ENCODE results near the gene VARS1. TPM values are rescaled to one million over a fixed set of nuclear protein-coding genes. Genes with fewer than 3 reads are reported as not detected.

The VARS1 gene
- total and polyA plus RNA-seq, 5 donors = 14.8 to 30.6 (median 23.3) TPM

DNA sequence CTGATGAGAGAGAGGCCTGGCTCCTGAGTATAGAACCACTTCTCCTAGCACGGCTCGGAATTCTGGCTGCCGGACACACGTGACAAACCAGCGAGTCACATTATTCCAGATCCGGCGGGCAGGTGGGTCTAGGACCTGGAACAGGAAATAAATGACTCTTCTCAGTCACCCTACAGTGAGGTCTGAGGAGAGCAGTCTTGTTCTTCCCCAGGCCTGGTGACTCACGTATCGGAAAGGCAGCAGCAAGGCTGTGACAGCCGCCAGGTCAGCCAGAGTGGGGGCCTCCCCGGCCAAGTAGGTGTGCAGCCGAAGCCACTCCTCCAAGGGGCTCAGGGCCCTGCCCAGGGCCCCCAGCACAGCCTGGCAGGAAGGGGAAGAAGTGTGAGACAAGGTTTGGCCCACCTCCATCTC, 2.8 kb downstream of the VARS1 start:
- WGBS = 90% methylated on average over 12 of the region's 12 CpGs
- H3K4me1 ChIP-seq (ENCODE audit: control insufficient read depth, insufficient read depth, low read length) = no peaks in the 10 kb centered on the region
- H3K4me3 ChIP-seq (ENCODE audit: low read length) = no peak overlapping the region
- intact Hi-C loops (cut with DNase I) = loop anchor here in 1 of 4 donors (5.0 kb wide), 1 partner anchor 50 kb away; the partner anchor contains the start of gene MSH5
- DNase-seq (peak in 2 of 3 donors; percentile 27 to 46), ATAC-seq (no peak)
- no peaks in the 10 kb centered on the region for H3K27me3 ChIP-seq (ENCODE audit: control insufficient read depth, insufficient read depth)
- no peak overlapping the region for H3K27ac ChIP-seq (ENCODE audit: low read length)
- H3K9me3 ChIP-seq (ENCODE audit: control insufficient read depth, low read length) = no peaks in the 10 kb centered on the region

GRCh38 chr6:31792090-31792374, 3.5 kb downstream of the VARS1 start:
- no peaks in the 10 kb centered on the region for H3K27me3 ChIP-seq (ENCODE audit: control insufficient read depth, insufficient read depth)
- DNase-seq = peak in 1 of 3 donors; percentile 3
- H3K27ac ChIP-seq (ENCODE audit: low read length) = no peak overlapping the region
- 77% methylated on average over 3 of the region's 3 CpGs for WGBS
- H3K4me1 ChIP-seq (ENCODE audit: control insufficient read depth, insufficient read depth, low read length) = no peaks in the 10 kb centered on the region
- ATAC-seq = no peak
- no peak overlapping the region for H3K4me3 ChIP-seq (ENCODE audit: low read length)
- intact Hi-C loops (cut with DNase I) = loop anchor here in 1 of 4 donors (5.0 kb wide), 1 partner anchor 50 kb away; the partner anchor contains the start of gene MSH5
- H3K9me3 ChIP-seq (ENCODE audit: control insufficient read depth, low read length) = no peaks in the 10 kb centered on the region

DNA sequence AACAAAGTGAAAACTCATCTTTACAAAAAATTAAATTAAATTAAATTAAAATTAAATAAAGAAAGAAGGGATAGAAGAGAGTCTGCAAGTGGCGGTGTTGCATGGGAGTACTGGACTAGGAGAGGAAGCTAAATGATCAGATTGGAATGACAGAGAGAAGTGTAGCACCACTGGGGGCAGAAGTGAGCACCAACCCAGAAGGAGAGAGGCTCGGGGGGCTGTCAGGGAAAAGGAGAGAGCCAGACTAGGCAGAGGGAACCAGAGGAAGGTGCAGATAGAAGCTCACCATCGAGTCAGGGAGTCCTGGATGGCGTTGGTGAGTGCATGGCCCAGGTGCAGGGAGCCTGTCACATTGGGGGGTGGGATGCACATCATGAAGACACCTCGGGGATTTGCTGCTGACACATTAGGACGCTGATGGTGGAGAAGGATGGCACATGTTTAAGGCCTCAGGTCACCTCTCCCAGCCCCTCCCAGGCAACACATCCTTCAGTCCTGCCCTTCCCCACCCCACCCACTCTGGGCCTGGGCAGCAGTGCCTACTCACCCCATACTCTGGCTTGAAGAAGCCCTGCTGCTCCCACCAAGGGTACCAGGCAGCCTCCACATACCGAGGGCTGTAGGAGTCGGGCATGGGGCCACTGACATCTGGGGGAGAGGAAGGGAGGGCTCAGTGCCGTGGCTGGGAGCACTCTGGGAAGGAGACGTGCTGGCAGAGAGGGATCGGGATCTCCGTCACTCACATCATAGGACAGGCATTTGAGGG, 4.0 kb downstream of the VARS1 start:
- intact Hi-C loops (cut with DNase I) = loop anchor here in 1 of 4 donors (5.0 kb wide), 1 partner anchor 49 kb away; the partner anchor contains the start of gene MSH5
- ATAC-seq (no peak), DNase-seq (peak; percentile 47 to 61 (median 60))
- H3K4me3 ChIP-seq (ENCODE audit: low read length) = no peak overlapping the region
- no peaks in the 10 kb centered on the region for H3K9me3 ChIP-seq (ENCODE audit: control insufficient read depth, low read length)
- H3K27me3 ChIP-seq (ENCODE audit: control insufficient read depth, insufficient read depth) = no peaks in the 10 kb centered on the region
- no peak overlapping the region for H3K27ac ChIP-seq (ENCODE audit: low read length)
- H3K4me1 ChIP-seq (ENCODE audit: control insufficient read depth, insufficient read depth, low read length) = no peaks in the 10 kb centered on the region
- WGBS = 62% methylated on average over 12 of the region's 12 CpGs

DNA sequence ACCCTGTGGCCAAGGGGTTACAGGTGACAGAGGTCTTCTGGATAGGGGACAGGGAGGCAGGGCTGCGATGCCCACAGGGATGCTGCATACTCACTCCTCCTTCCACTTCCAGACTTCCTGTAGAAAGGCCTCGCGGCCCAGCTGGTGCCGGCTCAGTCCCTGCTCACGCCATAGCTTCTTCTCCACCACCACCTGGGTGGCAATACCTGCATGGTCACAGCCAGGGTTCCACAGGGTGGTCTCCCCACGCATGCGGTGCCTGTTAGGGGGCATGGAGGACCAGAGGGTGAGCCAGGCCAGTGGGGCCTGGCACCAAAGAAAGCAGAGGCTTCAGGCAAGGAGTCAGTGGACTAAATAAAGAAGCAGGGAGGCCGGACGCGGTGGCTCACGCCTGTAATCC, 10.1 kb downstream of the VARS1 start:
- Histone ChIP-seq H3K4me1 (ENCODE audit: control insufficient read depth, insufficient read depth, low read length) (no peaks in the 10 kb centered on the region), H3K4me3 (ENCODE audit: low read length) (no peak overlapping the region), H3K9me3 (ENCODE audit: control insufficient read depth, low read length) (no peaks in the 10 kb centered on the region), H3K27ac (ENCODE audit: low read length) (no peak overlapping the region), H3K27me3 (ENCODE audit: control insufficient read depth, insufficient read depth) (no peaks in the 10 kb centered on the region)
- intact Hi-C loops (cut with DNase I) = no loop called here
- DNase-seq (peak in 2 of 3 donors; percentile 21 to 32), ATAC-seq (no peak)
- WGBS = 97% methylated on average over 11 of the region's 11 CpGs

DNA sequence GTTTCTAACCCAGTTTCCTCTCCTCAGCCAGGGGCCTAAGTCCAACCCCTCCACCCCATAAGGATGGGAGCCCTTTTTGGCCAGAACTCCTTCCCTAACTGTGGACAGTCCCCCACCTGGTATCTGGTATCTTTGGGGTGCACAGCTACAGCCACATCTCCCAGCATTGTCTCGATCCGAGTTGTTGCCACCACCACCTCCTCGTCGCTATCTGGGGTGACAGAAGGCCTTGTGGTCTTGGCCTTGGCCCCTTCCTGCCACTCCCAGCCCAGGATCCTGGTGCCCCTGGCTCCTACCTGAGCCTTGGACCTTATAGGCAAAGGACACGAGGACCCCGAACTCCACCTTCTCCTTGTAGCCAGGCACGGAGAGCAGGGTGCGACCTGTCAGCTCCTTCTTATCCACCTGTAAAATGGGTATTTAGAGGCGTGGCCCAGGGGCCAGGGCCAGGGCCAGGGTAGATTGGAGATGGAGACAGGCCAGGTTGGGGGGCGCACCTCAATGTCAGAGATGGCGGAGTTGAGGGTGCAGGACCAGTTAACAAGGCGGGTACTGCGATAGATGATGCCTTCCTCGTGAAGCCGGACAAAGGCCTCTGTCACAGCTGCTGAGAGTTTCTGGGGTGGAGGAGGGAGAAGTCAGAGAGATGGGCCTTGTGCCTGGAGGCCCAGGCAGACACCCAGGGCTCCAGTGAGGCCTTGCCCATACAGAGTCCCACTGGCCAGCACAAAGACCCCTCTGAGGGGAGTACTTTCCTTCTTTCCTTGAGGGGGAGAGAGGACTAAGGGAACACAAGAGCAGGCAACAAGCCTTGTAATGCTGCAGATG, 11.2 kb downstream of the VARS1 start:
- Histone ChIP-seq H3K27ac (ENCODE audit: low read length) (no peak overlapping the region), H3K4me1 (ENCODE audit: control insufficient read depth, insufficient read depth, low read length) (no peaks in the 10 kb centered on the region), H3K4me3 (ENCODE audit: low read length) (no peak overlapping the region), H3K9me3 (ENCODE audit: control insufficient read depth, low read length) (no peaks in the 10 kb centered on the region), H3K27me3 (ENCODE audit: control insufficient read depth, insufficient read depth) (no peaks in the 10 kb centered on the region)
- intact Hi-C loops (cut with DNase I) = no loop called here
- no peak for ATAC-seq
- WGBS = 90% methylated on average over 15 of the region's 15 CpGs
- DNase-seq = peak in 2 of 3 donors; percentile 32 to 35

DNA sequence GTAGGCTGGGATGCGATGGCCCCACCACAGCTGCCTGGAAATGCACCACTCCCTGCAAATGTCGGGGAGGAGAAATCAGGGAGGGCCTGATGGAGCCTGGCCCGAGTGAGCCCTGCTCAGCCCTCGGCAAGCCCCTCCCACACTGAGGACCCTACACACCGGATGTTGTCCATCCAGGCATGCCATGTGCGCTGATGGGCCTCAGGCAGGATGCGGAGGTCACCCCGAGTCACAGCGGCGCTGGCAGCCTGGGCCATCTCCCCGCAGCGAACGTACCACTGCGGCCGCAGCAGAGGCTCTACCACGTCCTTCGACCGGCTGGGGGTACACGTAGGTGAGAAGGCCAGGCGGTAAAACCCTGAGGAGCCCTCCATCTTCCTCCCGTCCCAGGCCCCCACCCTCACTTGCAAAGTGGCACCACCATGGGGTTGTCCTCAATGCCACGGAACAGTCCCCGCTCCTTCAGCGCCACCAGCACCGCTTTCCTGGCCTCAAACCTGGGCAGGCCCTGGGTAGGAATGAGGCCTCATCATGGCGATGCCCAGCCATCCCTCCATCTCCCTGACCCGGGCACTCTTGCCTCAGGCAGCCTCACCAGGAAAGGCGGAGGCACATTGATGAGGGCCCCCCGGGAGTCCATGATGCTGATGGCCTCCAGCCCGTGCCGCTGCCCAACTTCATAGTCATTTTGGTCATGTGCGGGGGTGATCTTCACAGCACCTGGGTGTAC, 13.3 kb downstream of the VARS1 start:
- Histone ChIP-seq H3K27ac (ENCODE audit: low read length) (no peak overlapping the region), H3K4me3 (ENCODE audit: low read length) (no peak overlapping the region), H3K4me1 (ENCODE audit: control insufficient read depth, insufficient read depth, low read length) (peaks cover 1% of the 10 kb centered on the region), H3K9me3 (ENCODE audit: control insufficient read depth, low read length) (no peaks in the 10 kb centered on the region), H3K27me3 (ENCODE audit: control insufficient read depth, insufficient read depth) (no peaks in the 10 kb centered on the region)
- intact Hi-C loops (cut with DNase I) = no loop called here
- DNase-seq (peak in 2 of 3 donors; percentile 37 to 47), ATAC-seq (no peak)
- 90% methylated on average over 32 of the region's 32 CpGs for WGBS

DNA sequence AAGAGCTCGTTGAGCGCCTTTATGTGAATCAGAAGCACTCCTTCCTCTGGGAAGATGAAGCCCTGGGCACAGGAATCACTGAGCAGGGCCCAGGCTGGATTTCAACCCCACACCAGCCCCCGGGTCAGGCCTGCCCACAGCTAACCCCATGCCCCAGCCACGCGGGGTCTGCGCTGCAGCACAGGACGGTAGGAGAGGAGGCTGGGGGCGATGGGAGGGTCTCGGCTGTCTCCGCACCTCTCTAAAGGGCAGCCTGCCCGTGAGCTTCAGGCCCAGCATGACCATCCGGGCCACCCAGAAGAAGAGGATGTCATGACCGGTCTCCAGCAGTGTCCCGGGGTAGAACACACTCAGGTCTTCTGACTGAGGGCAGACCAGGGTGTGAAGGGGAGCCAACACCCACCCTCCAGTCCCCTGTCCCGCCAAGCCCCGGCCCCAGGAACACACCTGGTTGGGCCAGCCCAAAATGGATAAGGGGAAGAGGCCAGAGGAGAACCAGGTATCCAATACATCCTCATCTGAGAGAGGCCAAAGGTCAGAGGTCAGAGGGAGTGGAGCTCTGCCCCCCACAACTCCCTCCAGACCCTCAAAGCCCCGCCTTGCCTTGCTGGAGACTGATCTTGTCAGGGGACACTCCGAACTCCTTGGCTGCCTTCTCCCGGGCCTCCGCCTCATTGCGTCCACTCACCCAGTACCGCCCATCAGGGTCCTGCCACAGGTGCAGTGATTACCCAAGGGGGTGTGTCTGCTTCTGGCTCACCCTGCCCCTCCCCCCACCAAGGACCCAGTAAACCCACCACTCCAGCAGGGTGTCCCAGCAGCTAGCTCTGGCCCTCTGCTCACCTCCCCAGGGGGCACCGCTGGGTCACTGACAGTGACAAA, 14.1 kb downstream of the VARS1 start:
- intact Hi-C loops (cut with DNase I) = no loop called here
- Histone ChIP-seq H3K9me3 (ENCODE audit: control insufficient read depth, low read length) (no peaks in the 10 kb centered on the region), H3K27ac (ENCODE audit: low read length) (no peak overlapping the region), H3K4me3 (ENCODE audit: low read length) (no peak overlapping the region), H3K4me1 (ENCODE audit: control insufficient read depth, insufficient read depth, low read length) (peaks cover 6% of the 10 kb centered on the region), H3K27me3 (ENCODE audit: control insufficient read depth, insufficient read depth) (no peaks in the 10 kb centered on the region)
- no peak for ATAC-seq
- WGBS = 94% methylated on average over 23 of the region's 23 CpGs
- peak in 2 of 3 donors; percentile 36 to 56 for DNase-seq

- DNase-seq (peak in 2 of 3 donors; percentile 21 to 53), ATAC-seq (no peak)
- Histone ChIP-seq H3K27me3 (ENCODE audit: control insufficient read depth, insufficient read depth) (no peaks in the 10 kb centered on the region), H3K9me3 (ENCODE audit: control insufficient read depth, low read length) (no peaks in the 10 kb centered on the region), H3K4me3 (ENCODE audit: low read length) (no peak overlapping the region), H3K4me1 (ENCODE audit: control insufficient read depth, insufficient read depth, low read length) (peaks cover 6% of the 10 kb centered on the region), H3K27ac (ENCODE audit: low read length) (no peak overlapping the region)
- WGBS = 89% methylated on average over 20 of the region's 20 CpGs
- intact Hi-C loops (cut with DNase I) = no loop called here
Observed at GRCh38 chr6:31780507-31781243, 14.9 kb downstream of the VARS1 start.

DNA sequence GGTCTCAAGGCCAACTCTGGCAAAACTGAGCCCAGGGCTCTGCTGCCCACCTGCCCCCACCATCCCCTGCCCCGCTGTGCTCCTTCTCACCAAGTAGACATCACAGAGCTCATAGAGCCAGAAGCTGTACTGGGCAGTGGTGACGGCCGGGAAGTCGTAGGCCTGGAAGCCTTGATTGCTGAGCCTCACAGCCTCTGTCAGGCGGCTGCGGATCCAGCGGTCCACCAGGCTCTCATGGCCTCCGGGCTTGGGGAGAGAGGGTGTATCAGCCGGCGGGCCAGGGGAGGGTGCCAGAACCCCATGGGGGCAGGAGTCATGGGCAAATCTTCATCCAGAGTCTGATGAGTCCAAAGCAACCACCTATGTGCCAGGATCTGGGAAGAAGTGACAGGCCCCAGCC, 15.6 kb downstream of the VARS1 start:
- intact Hi-C loops (cut with DNase I) = no loop called here
- 96% methylated on average over 10 of the region's 10 CpGs for WGBS
- ATAC-seq = no peak

More for the DNA sequence above, 15.6 kb downstream of the VARS1 start:
- peak in 2 of 3 donors; percentile 27 to 45 for DNase-seq
- Histone ChIP-seq H3K9me3 (ENCODE audit: control insufficient read depth, low read length) (no peaks in the 10 kb centered on the region), H3K4me1 (ENCODE audit: control insufficient read depth, insufficient read depth, low read length) (peaks cover 6% of the 10 kb centered on the region), H3K27me3 (ENCODE audit: control insufficient read depth, insufficient read depth) (no peaks in the 10 kb centered on the region), H3K27ac (ENCODE audit: low read length) (no peak overlapping the region), H3K4me3 (ENCODE audit: low read length) (no peak overlapping the region)

Measured in right cardiac atrium (tissue), 5 donors.